NCI-H774 (cell line): Measurements from ENCODE around the gene HTT.

Experiments
- DNase-seq: peaks from one replicate; lab custom pipeline; 2025; lab: John Stamatoyannopoulos, UW

The HTT gene

GRCh38 chr4:3250438-3250955 is 176.0 kb downstream of the HTT start:
- no peak for DNase-seq

- DNase-seq, result no peak
These were observed 176.6 kb downstream of the HTT start for GRCh38 chr4:3250956-3251690.

GRCh38 chr4:3251691-3252479 is 177.4 kb downstream of the HTT start:
- no peak for DNase-seq

GRCh38 chr4:3252480-3252828 is 178.0 kb downstream of the HTT start:
- DNase-seq, result no peak

GRCh38 chr4:3252831-3253641 is 178.6 kb downstream of the HTT start:
- no peak for DNase-seq

- no peak for DNase-seq
These were observed 179.3 kb downstream of the HTT start for GRCh38 chr4:3253808-3254207.

- no peak for DNase-seq
These were observed 180.0 kb downstream of the HTT start for GRCh38 chr4:3254302-3255131.

- no peak for DNase-seq
These were observed 181.2 kb downstream of the HTT start for GRCh38 chr4:3255611-3256186.

- no peak for DNase-seq
These were observed 182.0 kb downstream of the HTT start for GRCh38 chr4:3256230-3257102.

GRCh38 chr4:3257103-3257555 is 182.6 kb downstream of the HTT start:
- DNase-seq, result peak; percentile 80

GRCh38 chr4:3257556-3258482 is 183.3 kb downstream of the HTT start:
- no peak for DNase-seq

GRCh38 chr4:3261411-3262207 is 187.1 kb downstream of the HTT start:
- no peak for DNase-seq

GRCh38 chr4:3262208-3263052 is 187.9 kb downstream of the HTT start:
- no peak for DNase-seq

GRCh38 chr4:3263053-3263875 is 188.8 kb downstream of the HTT start:
- DNase-seq, result no peak

GRCh38 chr4:3263876-3264193 is 189.4 kb downstream of the HTT start:
- no peak for DNase-seq

- DNase-seq, result no peak
These were observed 191.6 kb downstream of the HTT start for GRCh38 chr4:3266076-3266475.
